Testis (tissue), 3 donors: Measurements from ENCODE around the gene MYH15. TPM values are rescaled to one million over a fixed set of nuclear protein-coding genes. Genes with fewer than 3 reads are reported as not detected.

Experiments
- DNase-seq: peaks from one replicate; pipeline ENCODE4 v3.0.0-alpha.2; 2019
- H3K27ac ChIP-seq, 2 donors: fragments of 200-600 bp; sonication (generic); one replicate each; pipeline ENCODE4 v1.5.1; 2019
- H3K27me3 ChIP-seq: fragments of 200-600 bp; sonication (generic); one replicate; pipeline ENCODE4 v1.5.1; 2019
- H3K36me3 ChIP-seq: fragments of 200-600 bp; sonication (generic); one replicate; pipeline ENCODE4 v1.5.1; 2017; ENCODE audit warnings: low read depth; ENCODE audit errors: missing control alignments
- H3K4me1 ChIP-seq: fragments of 200-600 bp; sonication (generic); one replicate; pipeline ENCODE4 v1.5.1; 2019
- H3K4me3 ChIP-seq, 2 donors: fragments of 200-600 bp; sonication (generic); one replicate each; pipeline ENCODE4 v1.5.1; 2017 to 2019
- H3K9me3 ChIP-seq: fragments of 200-600 bp; sonication (generic); one replicate; pipeline ENCODE4 v1.5.1; 2017
- POLR2A ChIP-seq: fragments of 450-650 bp; IDR thresholded peaks from one replicate; pipeline ENCODE4 v1.6.1; 2017; ENCODE audit warnings: antibody characterized with exemption, mild to moderate bottlenecking, moderate library complexity
- WGBS, 2 donors: methylation state at CpG; one replicate each; pipeline ENCODE4 v1.1.5; 2018; 5-methylcytosine and 5-hydroxymethylcytosine counted together
- intact Hi-C: fragments of 100-400 bp; cut with DNase I; formaldehyde crosslinking; loops from one replicate; pipeline ENCODE4 v1.15.1; 2023; ENCODE audit warnings: low total_unique reads
- polyA plus RNA-seq: library from polyadenylated mRNA; stranded (reverse); fragments of 350-450 nt; fragmentation: Illumina TruSeq; extraction: RNeasy Lipid Tissue Mini Kit (QIAGEN cat#74804); gene quantifications from one replicate; pipeline ENCODE4 v1.2.3, GENCODE V29; 2014; ENCODE audit warnings: low read depth, low replicate concordance; ENCODE audit not compliant: insufficient read depth
- total RNA-seq, 2 donors: library from RNA; depleted of rRNA; stranded (reverse); fragments of >200 nt; gene quantifications; one replicate each; pipeline ENCODE4 v1.2.3, GENCODE V29; 2016
- TF ChIP-seq, protein P1 (sequence below), 3 experiments: fragments of 450-650 bp in 2 of 3; fragments of 200-600 bp in 1 of 3; sonication (generic) in 1 of 3; IDR thresholded peaks; one replicate each; pipeline ENCODE4 v1.5.1; 2016 to 2019; ENCODE audit warnings: antibody characterized with exemption in 3 of 3, mild to moderate bottlenecking in 2 of 3, moderate library complexity in 1 of 3

Gene MYH15
- total and polyA plus RNA-seq, 3 donors from 2014 or later: 0.91 to 2.2 (median 1.8) TPM

DNA sequence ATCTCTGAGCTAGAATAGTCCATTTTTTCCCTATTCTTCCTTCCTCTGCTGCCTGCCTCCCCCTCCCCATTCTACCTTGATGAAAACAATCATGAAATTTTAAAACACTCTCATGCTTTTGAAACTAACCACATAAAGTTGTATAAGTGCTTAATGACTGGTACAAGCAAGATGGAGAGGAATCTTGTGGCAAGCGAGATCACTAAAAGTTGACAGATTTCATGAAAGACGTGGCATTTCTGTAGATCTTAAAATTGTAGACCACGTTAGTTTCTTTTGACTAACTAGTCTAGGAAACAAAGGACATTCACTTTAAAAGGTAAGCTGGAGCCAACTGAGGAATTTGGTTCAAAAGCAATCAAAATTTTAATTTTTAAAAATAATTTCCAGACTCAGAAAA, 178.6 kb downstream of the MYH15 start:
- TF ChIP-seq POLR2A: no peak
- TF ChIP-seq, protein P1, sequence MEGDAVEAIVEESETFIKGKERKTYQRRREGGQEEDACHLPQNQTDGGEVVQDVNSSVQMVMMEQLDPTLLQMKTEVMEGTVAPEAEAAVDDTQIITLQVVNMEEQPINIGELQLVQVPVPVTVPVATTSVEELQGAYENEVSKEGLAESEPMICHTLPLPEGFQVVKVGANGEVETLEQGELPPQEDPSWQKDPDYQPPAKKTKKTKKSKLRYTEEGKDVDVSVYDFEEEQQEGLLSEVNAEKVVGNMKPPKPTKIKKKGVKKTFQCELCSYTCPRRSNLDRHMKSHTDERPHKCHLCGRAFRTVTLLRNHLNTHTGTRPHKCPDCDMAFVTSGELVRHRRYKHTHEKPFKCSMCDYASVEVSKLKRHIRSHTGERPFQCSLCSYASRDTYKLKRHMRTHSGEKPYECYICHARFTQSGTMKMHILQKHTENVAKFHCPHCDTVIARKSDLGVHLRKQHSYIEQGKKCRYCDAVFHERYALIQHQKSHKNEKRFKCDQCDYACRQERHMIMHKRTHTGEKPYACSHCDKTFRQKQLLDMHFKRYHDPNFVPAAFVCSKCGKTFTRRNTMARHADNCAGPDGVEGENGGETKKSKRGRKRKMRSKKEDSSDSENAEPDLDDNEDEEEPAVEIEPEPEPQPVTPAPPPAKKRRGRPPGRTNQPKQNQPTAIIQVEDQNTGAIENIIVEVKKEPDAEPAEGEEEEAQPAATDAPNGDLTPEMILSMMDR (IDR thresholded peaks at IDR 0.05): no peak
- H3K4me3 ChIP-seq: no peak overlapping the region

More for the DNA sequence above, 178.6 kb downstream of the MYH15 start:
- no peaks in the 10 kb centered on the region for H3K9me3 ChIP-seq
- no peaks in the 10 kb centered on the region for H3K27me3 ChIP-seq
- H3K27ac ChIP-seq: no peak overlapping the region
- no peaks in the 10 kb centered on the region for H3K36me3 ChIP-seq
- intact Hi-C loops: no loop called here
- H3K4me1 ChIP-seq: no peaks in the 10 kb centered on the region
- DNase-seq: no peak
- 89 to 96% methylated on average over 3 of the region's 3 CpGs for WGBS, 2 donors

Other genes with a start within 250 kb of the MYH15 start
- 1 to 10 TPM; 1.5 to 6.7 TPM for gene HHLA2, start 214.0 kb downstream of the MYH15 start, total RNA-seq
- gene HHLA2, start 214.0 kb downstream of the MYH15 start, polyA plus RNA-seq: 5.2 TPM
- gene CIP2A, start 78.8 kb upstream of the MYH15 start, total RNA-seq: 10 to 100 TPM; 18.0 to 23.5 TPM
- 8.5 TPM for gene CIP2A, start 78.8 kb upstream of the MYH15 start, polyA plus RNA-seq
- gene DZIP3, start 79.1 kb upstream of the MYH15 start, total RNA-seq: 10 to 100 TPM; 46.4 to 62.8 TPM
- 42.0 TPM for gene DZIP3, start 79.1 kb upstream of the MYH15 start, polyA plus RNA-seq
- gene RETNLB, start 246.8 kb upstream of the MYH15 start, total RNA-seq: not detected
- gene RETNLB, start 246.8 kb upstream of the MYH15 start, polyA plus RNA-seq: not detected